ENCODE results near the gene MBD4.

DNA sequence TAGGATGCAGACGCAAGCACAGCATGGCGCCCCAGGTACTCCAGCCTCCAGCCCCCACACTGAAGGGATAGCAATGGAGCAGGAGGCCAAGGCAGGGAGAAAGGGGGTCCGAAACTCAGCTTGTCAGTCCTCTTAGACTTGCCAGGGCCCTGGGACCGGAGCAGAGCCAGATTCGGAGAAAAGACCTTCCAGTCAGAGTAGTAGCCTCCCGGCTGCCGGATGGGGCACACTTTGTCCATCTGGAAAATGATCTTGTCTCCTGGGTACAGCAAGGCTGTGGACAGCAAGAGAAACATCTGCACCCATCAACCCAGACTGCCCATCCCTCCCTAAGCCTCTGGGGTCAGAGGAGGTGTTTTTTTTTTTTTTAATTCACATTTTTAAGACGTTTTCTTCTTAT, 35.6 kb downstream of the MBD4 start:
- TF ChIP-seq POLR2A (IDR thresholded peaks at IDR 0.05) = no peak
- TF ChIP-seq, protein P1, sequence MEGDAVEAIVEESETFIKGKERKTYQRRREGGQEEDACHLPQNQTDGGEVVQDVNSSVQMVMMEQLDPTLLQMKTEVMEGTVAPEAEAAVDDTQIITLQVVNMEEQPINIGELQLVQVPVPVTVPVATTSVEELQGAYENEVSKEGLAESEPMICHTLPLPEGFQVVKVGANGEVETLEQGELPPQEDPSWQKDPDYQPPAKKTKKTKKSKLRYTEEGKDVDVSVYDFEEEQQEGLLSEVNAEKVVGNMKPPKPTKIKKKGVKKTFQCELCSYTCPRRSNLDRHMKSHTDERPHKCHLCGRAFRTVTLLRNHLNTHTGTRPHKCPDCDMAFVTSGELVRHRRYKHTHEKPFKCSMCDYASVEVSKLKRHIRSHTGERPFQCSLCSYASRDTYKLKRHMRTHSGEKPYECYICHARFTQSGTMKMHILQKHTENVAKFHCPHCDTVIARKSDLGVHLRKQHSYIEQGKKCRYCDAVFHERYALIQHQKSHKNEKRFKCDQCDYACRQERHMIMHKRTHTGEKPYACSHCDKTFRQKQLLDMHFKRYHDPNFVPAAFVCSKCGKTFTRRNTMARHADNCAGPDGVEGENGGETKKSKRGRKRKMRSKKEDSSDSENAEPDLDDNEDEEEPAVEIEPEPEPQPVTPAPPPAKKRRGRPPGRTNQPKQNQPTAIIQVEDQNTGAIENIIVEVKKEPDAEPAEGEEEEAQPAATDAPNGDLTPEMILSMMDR (IDR thresholded peaks at IDR 0.05 in 4 of 5, conservative IDR thresholded peaks at IDR 0.05 in 1 of 5) = no peak
